ENCODE results near the gene VTA1.

VTA1 gene

DNA sequence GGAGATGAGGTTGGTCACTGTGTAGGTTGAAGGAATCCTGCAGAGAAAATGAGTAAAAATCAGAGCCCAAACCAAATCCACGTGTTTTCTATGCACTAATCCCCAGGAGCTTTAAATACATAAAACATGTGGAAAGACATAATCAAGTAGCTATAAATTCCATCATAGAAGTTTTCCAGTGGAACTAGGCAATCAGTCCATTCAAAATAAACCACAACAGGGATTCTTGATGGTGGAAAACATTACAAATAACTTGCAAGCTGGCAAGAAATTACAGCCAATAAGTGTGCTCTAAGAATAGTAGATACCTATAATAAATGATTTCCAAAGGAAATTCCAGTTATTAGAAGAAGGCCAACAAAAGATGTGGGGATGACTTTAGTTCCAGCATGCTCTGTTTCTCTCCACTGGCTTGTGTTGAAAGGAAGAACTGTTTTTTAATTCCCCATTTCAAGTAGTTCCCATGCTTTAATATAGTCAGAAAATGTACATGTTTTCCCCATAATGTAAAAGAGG, 104.9 kb downstream of the VTA1 start:
- TF ChIP-seq, protein P1, sequence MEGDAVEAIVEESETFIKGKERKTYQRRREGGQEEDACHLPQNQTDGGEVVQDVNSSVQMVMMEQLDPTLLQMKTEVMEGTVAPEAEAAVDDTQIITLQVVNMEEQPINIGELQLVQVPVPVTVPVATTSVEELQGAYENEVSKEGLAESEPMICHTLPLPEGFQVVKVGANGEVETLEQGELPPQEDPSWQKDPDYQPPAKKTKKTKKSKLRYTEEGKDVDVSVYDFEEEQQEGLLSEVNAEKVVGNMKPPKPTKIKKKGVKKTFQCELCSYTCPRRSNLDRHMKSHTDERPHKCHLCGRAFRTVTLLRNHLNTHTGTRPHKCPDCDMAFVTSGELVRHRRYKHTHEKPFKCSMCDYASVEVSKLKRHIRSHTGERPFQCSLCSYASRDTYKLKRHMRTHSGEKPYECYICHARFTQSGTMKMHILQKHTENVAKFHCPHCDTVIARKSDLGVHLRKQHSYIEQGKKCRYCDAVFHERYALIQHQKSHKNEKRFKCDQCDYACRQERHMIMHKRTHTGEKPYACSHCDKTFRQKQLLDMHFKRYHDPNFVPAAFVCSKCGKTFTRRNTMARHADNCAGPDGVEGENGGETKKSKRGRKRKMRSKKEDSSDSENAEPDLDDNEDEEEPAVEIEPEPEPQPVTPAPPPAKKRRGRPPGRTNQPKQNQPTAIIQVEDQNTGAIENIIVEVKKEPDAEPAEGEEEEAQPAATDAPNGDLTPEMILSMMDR (conservative IDR thresholded peaks at IDR 0.05) = no peak
- no peak overlapping the region for H3K27ac ChIP-seq

DNA sequence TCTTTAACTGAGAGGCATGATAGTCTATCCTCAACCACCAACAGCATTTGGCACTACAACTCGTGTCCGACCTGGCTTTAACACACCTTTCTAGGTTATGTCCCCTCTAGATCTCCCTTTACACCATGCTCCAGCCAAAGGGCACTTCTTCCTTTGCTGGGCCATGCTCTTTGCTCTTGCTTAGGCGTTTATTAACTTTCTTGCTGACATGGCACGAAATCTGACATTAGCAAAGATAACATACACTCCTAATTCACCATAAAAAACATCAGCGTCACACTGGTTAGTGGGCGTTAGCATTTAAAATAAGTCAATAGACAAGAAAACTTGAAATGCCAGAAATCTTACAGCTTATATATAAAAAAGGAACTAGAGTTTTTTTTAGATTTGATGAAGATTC, 107.5 kb downstream of the VTA1 start:
- TF ChIP-seq, protein P1 (conservative IDR thresholded peaks at IDR 0.05) = no peak

DNA sequence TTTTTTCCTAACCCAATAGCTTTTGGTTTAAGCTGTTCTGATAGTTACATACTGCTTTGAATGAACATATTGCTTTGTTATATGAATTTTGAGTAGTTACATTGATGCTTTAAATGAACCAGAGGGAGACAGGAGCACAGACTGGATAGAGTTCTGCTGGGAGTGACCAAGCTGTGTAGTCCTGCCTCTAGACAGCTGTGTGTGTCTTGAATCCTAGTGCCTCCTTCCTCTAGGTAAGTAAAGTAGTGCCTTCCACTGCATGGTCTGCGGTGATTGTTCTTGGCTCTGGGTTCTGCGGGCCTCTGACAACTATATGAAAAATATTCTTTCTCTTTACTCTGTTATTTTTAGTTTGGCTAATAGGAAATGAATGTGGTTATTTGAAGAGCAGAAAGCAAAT, 108.7 kb downstream of the VTA1 start:
- TF ChIP-seq, protein P1 (conservative IDR thresholded peaks at IDR 0.05) = no peak
- H3K27ac ChIP-seq = peak overlapping the region; percentile 31; the same call in 1 of the 2 replicates

More for the DNA sequence above, 107.5 kb downstream of the VTA1 start:
- no peak overlapping the region for H3K27ac ChIP-seq

DNA sequence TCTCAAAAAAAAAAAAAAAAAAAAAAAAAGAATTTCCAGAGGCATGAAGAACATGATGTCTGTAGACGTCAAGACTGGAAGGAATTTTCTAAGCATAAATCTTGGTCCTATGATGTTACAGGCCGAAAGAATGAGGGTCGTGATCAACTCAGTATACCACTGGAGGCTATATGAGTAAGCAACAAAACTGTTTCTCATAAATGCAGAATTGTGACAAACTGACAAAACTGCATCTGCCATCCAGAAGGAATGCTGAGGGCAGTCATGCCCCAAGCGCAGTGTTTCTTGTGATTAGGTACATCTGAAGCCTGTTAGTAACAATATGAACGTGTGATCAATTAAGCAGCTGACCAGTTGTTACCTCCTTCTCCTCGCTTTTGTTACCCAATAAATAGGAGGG, 111.2 kb downstream of the VTA1 start:
- TF ChIP-seq, protein P1 (conservative IDR thresholded peaks at IDR 0.05) = no peak
- H3K27ac ChIP-seq = no peak overlapping the region

DNA sequence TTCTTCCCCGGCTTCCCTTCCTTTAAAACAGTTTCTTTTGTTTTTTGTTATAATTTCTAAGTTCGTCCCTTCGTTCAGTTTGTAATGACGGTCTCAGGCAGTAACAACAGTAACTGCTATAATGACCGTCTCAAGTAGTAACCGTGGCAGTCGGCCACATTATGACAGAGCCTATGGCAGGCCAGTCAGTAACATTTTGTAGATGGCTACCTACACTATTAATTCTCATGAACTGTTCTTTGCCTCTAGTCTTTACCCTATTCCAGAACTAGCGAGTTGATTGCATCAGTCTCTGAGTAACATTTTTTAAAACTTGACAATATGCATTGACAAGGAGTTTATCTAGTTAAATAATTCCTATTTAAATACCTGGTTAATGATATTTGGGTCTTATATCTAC, 111.7 kb downstream of the VTA1 start:
- TF ChIP-seq, protein P1 (conservative IDR thresholded peaks at IDR 0.05) = no peak
- no peak overlapping the region for H3K27ac ChIP-seq

DNA sequence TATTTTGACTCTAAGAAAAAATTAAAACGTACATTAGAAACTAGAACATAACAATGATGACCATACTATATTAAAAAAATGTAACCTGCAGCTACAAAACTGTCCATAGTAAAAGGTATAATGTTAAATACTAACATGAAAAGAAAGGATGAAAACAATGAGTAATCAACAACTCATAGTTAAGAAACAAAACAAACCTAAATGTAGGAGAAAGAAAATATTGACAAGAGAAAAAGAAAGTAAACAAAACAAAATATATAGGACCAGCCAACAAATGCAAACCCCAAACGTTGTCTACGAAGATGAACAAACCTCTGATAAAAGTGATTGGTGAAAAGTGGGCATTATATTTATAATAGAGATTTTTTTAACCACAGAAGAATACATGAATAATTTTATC, 113.7 kb downstream of the VTA1 start:
- TF ChIP-seq, protein P1 (conservative IDR thresholded peaks at IDR 0.05) = no peak
- no peak overlapping the region for H3K27ac ChIP-seq

DNA sequence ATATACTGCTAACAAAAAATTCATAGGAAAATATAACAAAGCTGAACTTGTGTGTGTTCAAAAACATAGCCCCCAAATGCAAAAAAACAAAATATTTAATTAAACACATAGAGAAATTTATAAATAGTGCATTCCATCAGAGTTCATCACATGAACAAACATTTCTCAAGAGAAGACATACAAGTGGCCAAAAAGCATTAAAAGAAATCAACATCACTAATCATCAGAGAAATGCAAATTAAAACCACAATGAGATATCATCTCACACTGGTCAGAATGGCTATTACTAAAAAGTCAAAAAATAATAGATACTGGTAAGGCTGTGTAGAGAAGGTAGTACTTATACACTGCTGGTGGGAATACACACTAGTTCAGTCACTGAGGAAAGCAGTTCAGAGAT, 115.2 kb downstream of the VTA1 start:
- TF ChIP-seq, protein P1 (conservative IDR thresholded peaks at IDR 0.05) = no peak

More for the DNA sequence above, 115.2 kb downstream of the VTA1 start:
- H3K27ac ChIP-seq = no peak overlapping the region
